Mesendoderm (in vitro differentiated cells): ENCODE measurements around the gene TRPM6.

Experiments used
- DNase-seq: peaks from one replicate; pipeline ENCODE4 v3.0.0; 2013
- H2AK5ac ChIP-seq: 2 replicates; pipeline ENCODE4 v1.6.1; 2013; ENCODE audit warnings: low read length, inconsistent platforms
- H2BK120ac ChIP-seq: 2 replicates; pipeline ENCODE4 v1.6.1; 2013; ENCODE audit warnings: low read depth, mild to moderate bottlenecking, low read length, moderate library complexity, mixed read lengths
- H2BK15ac ChIP-seq: replicated peaks from 2 replicates; pipeline ENCODE4 v1.6.1; 2013; ENCODE audit warnings: low read depth, mild to moderate bottlenecking, moderate library complexity
- H2BK5ac ChIP-seq: 2 replicates; pipeline ENCODE4 v1.6.1; 2013; ENCODE audit warnings: low read length, inconsistent platforms
- H3K18ac ChIP-seq: 2 replicates; pipeline ENCODE4 v1.6.1; 2013; ENCODE audit warnings: mild to moderate bottlenecking, low read length, mixed read lengths
- H3K23ac ChIP-seq: one replicate; pipeline ENCODE4 v1.6.1; 2013; ENCODE audit warnings: low read length
- H3K27ac ChIP-seq: 2 replicates; pipeline ENCODE4 v1.5.1; 2013; ENCODE audit warnings: low read depth, mild to moderate bottlenecking, inconsistent platforms, low read length, moderate library complexity
- H3K27me3 ChIP-seq: 2 replicates; pipeline ENCODE4 v1.6.1; 2013; ENCODE audit warnings: low read length, control low read depth, mild to moderate bottlenecking, inconsistent platforms; ENCODE audit not compliant: insufficient read depth, poor library complexity
- H3K36me3 ChIP-seq: 2 replicates; pipeline ENCODE4 v1.6.1; 2013; ENCODE audit warnings: low read length, inconsistent platforms; ENCODE audit not compliant: control insufficient read depth, insufficient read depth
- H3K4ac ChIP-seq: one replicate; pipeline ENCODE4 v1.6.1; 2013; ENCODE audit warnings: low read depth, mild to moderate bottlenecking, low read length, moderate library complexity
- H3K4me1 ChIP-seq: 2 replicates; pipeline ENCODE4 v1.6.1; 2013; ENCODE audit warnings: low read depth, low read length, inconsistent platforms; ENCODE audit not compliant: control insufficient read depth
- H3K4me2 ChIP-seq: 2 replicates; pipeline ENCODE4 v1.6.1; 2013; ENCODE audit warnings: low read length
- H3K4me3 ChIP-seq: 2 replicates; pipeline ENCODE4 v1.5.1; 2013; ENCODE audit warnings: mild to moderate bottlenecking, low read length
- H3K56ac ChIP-seq: one replicate; pipeline ENCODE4 v1.6.1; 2013; ENCODE audit warnings: low read length
- H3K79me1 ChIP-seq: 2 replicates; pipeline ENCODE4 v1.6.1; 2013; ENCODE audit warnings: low read length, inconsistent platforms
- H3K79me2 ChIP-seq: 2 replicates; pipeline ENCODE4 v1.6.1; 2013; ENCODE audit warnings: mild to moderate bottlenecking, low read length; ENCODE audit not compliant: control insufficient read depth, insufficient read depth
- H3K9ac ChIP-seq: 2 replicates; pipeline ENCODE4 v1.6.1; 2013; ENCODE audit warnings: low read length, inconsistent platforms
- H4K5ac ChIP-seq: one replicate; pipeline ENCODE4 v1.6.1; 2013; ENCODE audit warnings: low read length
- H4K8ac ChIP-seq: one replicate; pipeline ENCODE4 v1.6.1; 2013; ENCODE audit warnings: low read depth, mild to moderate bottlenecking, control low read depth, low read length, moderate library complexity
- WGBS: extraction: QIAGEN DNeasy Blood & Tissue Kit; methylation state at CpG from one replicate; pipeline ENCODE4 v1.1.7; 2013; ENCODE audit warnings: low lambda C conversion rate, missing lambda C conversion rate; ENCODE audit not compliant: insufficient coverage; ENCODE audit errors: extremely low coverage; 5-methylcytosine and 5-hydroxymethylcytosine counted together

Gene TRPM6

GRCh38 chr9:74736646-74737045, 151.1 kb downstream of the TRPM6 start:
- no peak overlapping the region for H3K4me2 ChIP-seq

DNA sequence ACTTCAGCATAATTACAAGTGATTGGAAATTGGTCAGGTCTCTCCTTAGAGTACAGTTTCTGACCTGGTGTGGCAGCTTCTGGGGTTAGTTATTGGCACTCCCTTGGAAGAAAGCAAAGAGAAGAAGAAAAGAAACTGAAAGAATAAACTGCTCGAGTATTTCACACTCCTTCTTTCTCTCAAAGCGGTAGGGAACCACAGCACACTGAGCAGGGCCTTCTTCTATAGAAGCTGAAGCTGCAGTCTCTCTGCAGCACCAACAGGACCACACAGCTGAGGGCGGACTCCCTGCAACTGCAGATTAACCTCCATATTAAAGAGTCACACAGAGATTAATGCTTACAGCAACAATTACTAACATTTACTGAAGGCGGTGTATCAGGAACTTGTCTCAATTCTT, 152.0 kb downstream of the TRPM6 start:
- H2AK5ac ChIP-seq: no peak overlapping the region

More at GRCh38 chr9:74736646-74737045, 151.1 kb downstream of the TRPM6 start:
- no peak overlapping the region for H3K23ac ChIP-seq
- H3K18ac ChIP-seq: no peak overlapping the region
- no peaks in the 10 kb centered on the region for H3K79me2 ChIP-seq
- H3K27me3 ChIP-seq: no peaks in the 10 kb centered on the region
- H3K79me1 ChIP-seq: no peaks in the 10 kb centered on the region
- H3K36me3 ChIP-seq: no peaks in the 10 kb centered on the region
- no peaks in the 10 kb centered on the region for H3K4me1 ChIP-seq
- H3K56ac ChIP-seq: no peak overlapping the region
- H2AK5ac ChIP-seq: no peak overlapping the region
- WGBS: no CpG with 5 or more reads among the region's 4 CpGs
- H4K8ac ChIP-seq: no peak overlapping the region
- no peak overlapping the region for H2BK5ac ChIP-seq
- no peak overlapping the region for H2BK15ac ChIP-seq
- no peak overlapping the region for H3K4me3 ChIP-seq
- no peak overlapping the region for H3K4ac ChIP-seq
- no peak for DNase-seq
- no peak overlapping the region for H4K5ac ChIP-seq
- no peak overlapping the region for H2BK120ac ChIP-seq
- no peak overlapping the region for H3K27ac ChIP-seq
- H3K9ac ChIP-seq: no peak overlapping the region

DNA sequence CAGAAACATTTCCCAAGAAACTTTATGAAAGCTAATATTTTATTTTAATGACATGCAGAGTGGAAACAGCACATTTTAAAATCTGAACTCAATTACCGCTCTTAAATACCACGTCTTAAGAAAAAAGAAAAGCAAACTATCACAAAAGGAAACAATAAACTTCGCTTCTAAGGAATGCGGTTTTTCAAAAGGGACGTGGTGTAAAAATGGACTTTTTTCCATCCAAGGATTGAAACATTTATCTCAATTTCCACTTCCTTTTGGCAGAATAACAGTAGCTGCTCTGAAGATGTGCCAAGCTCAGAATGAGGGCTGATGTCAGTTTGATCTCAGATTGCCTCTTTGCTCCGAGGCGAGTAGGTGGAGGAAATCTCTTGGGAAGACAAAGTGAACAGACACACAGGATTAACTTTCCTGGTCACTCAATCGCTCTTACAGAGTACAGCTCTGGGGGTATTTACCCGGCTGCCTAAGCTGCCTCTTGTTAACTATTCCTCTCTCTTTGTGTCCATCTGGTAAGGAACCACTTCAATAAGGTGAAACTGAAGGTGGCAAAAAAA, 158.5 kb downstream of the TRPM6 start:
- H3K23ac ChIP-seq: no peak overlapping the region
- no peak overlapping the region for H4K8ac ChIP-seq
- no peaks in the 10 kb centered on the region for H3K79me1 ChIP-seq
- no peak overlapping the region for H3K56ac ChIP-seq
- H3K9ac ChIP-seq: no peak overlapping the region
- no CpG with 5 or more reads among the region's 9 CpGs for WGBS
- H2AK5ac ChIP-seq: no peak overlapping the region
- no peaks in the 10 kb centered on the region for H3K27me3 ChIP-seq
- H3K18ac ChIP-seq: no peak overlapping the region
- H3K4ac ChIP-seq: no peak overlapping the region
- H4K5ac ChIP-seq: no peak overlapping the region
- H3K4me2 ChIP-seq: no peak overlapping the region
- peaks cover 1% of the 10 kb centered on the region for H3K4me1 ChIP-seq
- no peaks in the 10 kb centered on the region for H3K36me3 ChIP-seq
- no peak overlapping the region for H3K27ac ChIP-seq
- H2BK120ac ChIP-seq: no peak overlapping the region
- no peak overlapping the region for H2BK5ac ChIP-seq
- H3K4me3 ChIP-seq: no peak overlapping the region
- DNase-seq: no peak
- H3K79me2 ChIP-seq: no peaks in the 10 kb centered on the region
- H2BK15ac ChIP-seq: no peak overlapping the region

More for the DNA sequence above, 152.0 kb downstream of the TRPM6 start:
- H3K27me3 ChIP-seq: no peaks in the 10 kb centered on the region
- no peak overlapping the region for H3K27ac ChIP-seq
- H3K79me1 ChIP-seq: no peaks in the 10 kb centered on the region
- H3K36me3 ChIP-seq: no peaks in the 10 kb centered on the region
- H2BK120ac ChIP-seq: no peak overlapping the region
- H3K4me3 ChIP-seq: no peak overlapping the region
- peak overlapping the region; percentile 18 for H3K18ac ChIP-seq
- no peak overlapping the region for H4K8ac ChIP-seq
- H2BK5ac ChIP-seq: no peak overlapping the region
- H2BK15ac ChIP-seq: no peak overlapping the region
- DNase-seq: no peak
- H3K9ac ChIP-seq: no peak overlapping the region
- no peak overlapping the region for H3K56ac ChIP-seq
- no peaks in the 10 kb centered on the region for H3K4me1 ChIP-seq
- no peak overlapping the region for H3K4me2 ChIP-seq
- no peaks in the 10 kb centered on the region for H3K79me2 ChIP-seq
- no CpG with 5 or more reads among the region's 4 CpGs for WGBS
- no peak overlapping the region for H4K5ac ChIP-seq
- H3K4ac ChIP-seq: no peak overlapping the region
- no peak overlapping the region for H3K23ac ChIP-seq

GRCh38 chr9:74728176-74728575, 159.5 kb downstream of the TRPM6 start:
- H3K4ac ChIP-seq: no peak overlapping the region
- no peaks in the 10 kb centered on the region for H3K27me3 ChIP-seq
- H4K5ac ChIP-seq: no peak overlapping the region
- no peak overlapping the region for H3K18ac ChIP-seq
- H3K27ac ChIP-seq: no peak overlapping the region
- no peaks in the 10 kb centered on the region for H3K79me2 ChIP-seq
- no peak overlapping the region for H3K4me2 ChIP-seq
- no peak overlapping the region for H3K4me3 ChIP-seq
- H3K9ac ChIP-seq: no peak overlapping the region
- peaks cover 1% of the 10 kb centered on the region for H3K4me1 ChIP-seq
- no peaks in the 10 kb centered on the region for H3K79me1 ChIP-seq
- H4K8ac ChIP-seq: no peak overlapping the region
- no peak overlapping the region for H2BK15ac ChIP-seq
- peak; percentile 8 for DNase-seq
- H3K36me3 ChIP-seq: no peaks in the 10 kb centered on the region
- H2AK5ac ChIP-seq: no peak overlapping the region
- no peak overlapping the region for H2BK120ac ChIP-seq
- no peak overlapping the region for H3K23ac ChIP-seq
- no peak overlapping the region for H2BK5ac ChIP-seq
- H3K56ac ChIP-seq: no peak overlapping the region
- WGBS: no CpG with 5 or more reads among the region's 7 CpGs

DNA sequence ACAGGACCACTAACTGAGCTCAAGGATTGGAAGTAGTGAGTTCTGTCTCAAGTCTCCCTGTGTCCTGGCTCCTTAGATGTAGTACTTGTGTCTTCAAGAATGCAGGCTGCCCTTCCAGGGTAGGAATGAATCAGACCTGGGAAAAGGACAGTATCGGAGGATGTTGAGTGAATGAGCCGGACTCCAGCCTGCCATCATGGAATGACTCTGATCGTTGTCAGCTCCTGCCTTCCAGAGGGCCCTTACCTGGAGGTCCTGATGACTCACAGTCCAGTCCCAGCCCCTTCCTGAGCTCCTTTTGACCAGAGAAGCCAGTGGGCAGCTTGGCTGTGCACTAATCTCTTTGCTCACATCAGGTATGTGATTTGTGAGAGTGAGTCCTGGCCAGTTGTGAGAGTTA, 161.1 kb downstream of the TRPM6 start:
- Histone ChIP-seq H2AK5ac (no peak overlapping the region), H3K56ac (no peak overlapping the region), H4K8ac (no peak overlapping the region), H3K4me2 (no peak overlapping the region), H3K4me1 (peaks cover 1% of the 10 kb centered on the region), H2BK120ac (no peak overlapping the region), H3K36me3 (no peaks in the 10 kb centered on the region), H3K9ac (no peak overlapping the region), H4K5ac (no peak overlapping the region), H3K18ac (no peak overlapping the region), H3K27ac (no peak overlapping the region), H3K4ac (no peak overlapping the region), H2BK5ac (no peak overlapping the region), H3K79me1 (no peaks in the 10 kb centered on the region), H3K4me3 (no peak overlapping the region), H3K23ac (no peak overlapping the region), H3K79me2 (no peaks in the 10 kb centered on the region), H3K27me3 (no peaks in the 10 kb centered on the region), H2BK15ac (no peak overlapping the region)
- no CpG with 5 or more reads among the region's 3 CpGs for WGBS
- no peak for DNase-seq

- DNase-seq: no peak
- Histone ChIP-seq H3K56ac (no peak overlapping the region), H2BK120ac (no peak overlapping the region), H3K18ac (no peak overlapping the region), H2BK15ac (no peak overlapping the region), H3K27ac (no peak overlapping the region), H3K36me3 (no peaks in the 10 kb centered on the region), H3K79me2 (no peaks in the 10 kb centered on the region), H3K4me3 (no peak overlapping the region), H4K5ac (no peak overlapping the region), H2AK5ac (no peak overlapping the region), H3K79me1 (no peaks in the 10 kb centered on the region), H3K9ac (no peak overlapping the region), H4K8ac (no peak overlapping the region), H3K4ac (no peak overlapping the region), H3K23ac (no peak overlapping the region), H2BK5ac (no peak overlapping the region), H3K4me2 (no peak overlapping the region), H3K4me1 (peaks cover 1% of the 10 kb centered on the region), H3K27me3 (no peaks in the 10 kb centered on the region)
- WGBS: no CpG with 5 or more reads among the region's 5 CpGs
Measured at GRCh38 chr9:74724317-74724716, 163.4 kb downstream of the TRPM6 start.
